NCI-H2227 treated with DMSO at 0.1 percent for 48 hours (cell line): Measurements from ENCODE around the gene COL28A1.
"Not testable (repeated sequence)": the region's sequence is repeated elsewhere in the genome, so short reads cannot be mapped to it uniquely, and the experiment has no call there.

ENCODE experiments used
- DNase-seq: peaks from one replicate; lab custom pipeline; 2025; lab: John Stamatoyannopoulos, UW

Gene COL28A1

DNA sequence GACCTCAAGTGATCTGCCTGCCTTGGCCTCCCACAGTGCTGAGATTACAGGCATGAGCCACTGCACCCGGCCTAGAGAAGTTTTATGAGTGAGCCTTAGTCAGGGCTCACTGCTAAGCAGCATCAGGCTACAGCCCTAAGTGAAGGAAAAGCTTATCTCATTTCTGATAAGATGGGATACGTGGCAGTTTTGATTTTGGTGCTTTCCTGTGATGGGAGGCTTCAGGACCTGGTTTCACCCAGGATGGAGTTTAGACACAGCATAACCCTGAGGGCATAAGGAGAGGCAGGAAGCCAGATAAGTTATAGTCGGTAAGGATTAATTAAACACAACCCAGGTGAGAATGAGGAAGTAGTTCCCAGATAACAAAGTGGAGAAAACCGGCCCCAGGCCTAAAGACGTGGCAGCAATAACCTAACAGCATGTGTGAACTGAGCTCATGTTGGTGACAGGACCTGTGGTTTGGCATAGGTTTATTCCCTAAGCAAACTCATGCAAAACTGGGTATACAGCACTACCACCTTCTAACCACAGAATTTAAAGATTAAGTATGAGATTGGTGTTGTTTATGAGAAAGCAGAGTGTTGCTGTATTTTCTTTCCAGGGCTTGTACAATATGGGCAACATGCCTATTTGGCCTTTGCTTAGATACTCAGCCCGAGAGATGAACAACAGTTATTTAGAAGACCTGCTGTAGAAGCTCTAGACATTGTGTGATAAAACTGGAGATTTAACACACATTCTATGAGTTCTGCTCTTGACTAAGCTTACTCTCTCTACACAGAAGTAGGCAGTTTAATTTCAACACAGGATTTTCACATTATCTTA is 119.4 kb downstream of the COL28A1 start:
- no peak for DNase-seq

DNA sequence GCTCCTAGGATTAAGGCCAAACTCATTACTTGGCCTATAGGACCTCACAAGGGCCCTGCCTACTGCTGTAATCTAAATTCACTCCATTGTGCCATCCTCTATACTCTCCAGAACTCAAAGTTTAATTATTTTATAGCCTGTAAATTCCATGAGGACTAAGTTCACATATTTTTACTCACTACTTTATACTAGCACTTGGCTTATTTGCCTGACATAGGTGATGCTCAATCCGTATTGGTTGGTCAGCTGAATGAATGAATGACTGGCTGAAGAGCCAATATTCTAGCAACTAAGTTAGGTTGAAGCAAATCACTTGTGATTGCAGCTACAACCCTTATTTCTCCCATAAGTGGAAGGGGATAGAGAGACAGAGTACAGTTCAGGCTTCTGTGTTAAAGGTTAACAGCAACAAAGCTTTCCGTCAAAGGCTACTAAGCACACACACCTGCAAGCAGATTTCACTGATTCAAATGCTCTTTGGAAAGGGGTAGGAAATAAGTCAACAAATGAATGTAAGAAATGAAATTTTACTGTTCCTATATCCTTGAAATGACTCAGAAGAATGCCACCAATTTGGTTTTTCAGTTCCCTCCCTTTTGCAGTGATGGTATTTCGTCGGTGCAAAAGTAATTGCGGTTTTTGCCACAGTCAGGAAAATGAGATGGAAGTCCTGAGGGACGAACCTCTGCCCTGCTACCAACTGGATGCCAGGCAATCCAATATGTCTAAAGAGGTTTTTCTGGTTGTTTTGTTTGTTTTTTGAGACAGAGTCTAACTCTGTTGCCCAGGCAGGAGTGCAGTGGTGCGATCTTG is 120.7 kb downstream of the COL28A1 start:
- no peak for DNase-seq

DNA sequence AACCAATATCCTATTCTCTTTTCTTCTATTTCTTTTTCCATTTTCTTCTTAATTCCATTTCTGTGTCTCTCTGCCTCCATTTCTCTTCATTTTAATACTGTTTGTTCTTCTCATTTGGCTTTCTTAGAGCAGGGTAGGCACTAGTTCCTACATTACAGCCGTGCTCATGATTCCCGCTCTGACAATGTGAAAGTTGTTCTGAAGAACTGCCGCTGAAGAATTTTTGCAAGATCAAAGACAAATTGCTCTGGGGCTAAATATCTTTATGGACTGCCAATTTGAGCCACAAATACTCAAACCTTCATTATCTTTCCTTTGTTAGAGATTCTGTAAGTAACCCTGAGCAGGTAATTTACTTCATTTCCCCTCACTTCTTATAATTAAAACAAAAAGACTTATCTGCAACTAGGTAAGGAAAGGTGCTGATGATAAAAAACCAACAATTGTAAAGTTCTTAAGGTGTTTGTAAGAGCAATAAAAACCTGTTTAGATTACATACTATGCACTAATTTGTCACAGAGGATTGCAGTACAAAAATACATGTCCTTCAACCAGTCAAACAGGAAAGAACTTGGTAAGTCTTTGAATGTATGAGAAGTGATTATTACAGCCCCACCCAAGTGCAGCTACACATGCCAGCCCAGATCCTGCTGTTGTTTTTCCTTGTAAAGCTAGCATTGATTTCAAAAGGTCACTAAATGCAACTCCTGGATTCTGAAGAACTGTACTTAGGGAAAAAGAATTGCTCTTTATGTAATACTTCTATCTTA is 127.5 kb downstream of the COL28A1 start:
- no peak for DNase-seq

DNA sequence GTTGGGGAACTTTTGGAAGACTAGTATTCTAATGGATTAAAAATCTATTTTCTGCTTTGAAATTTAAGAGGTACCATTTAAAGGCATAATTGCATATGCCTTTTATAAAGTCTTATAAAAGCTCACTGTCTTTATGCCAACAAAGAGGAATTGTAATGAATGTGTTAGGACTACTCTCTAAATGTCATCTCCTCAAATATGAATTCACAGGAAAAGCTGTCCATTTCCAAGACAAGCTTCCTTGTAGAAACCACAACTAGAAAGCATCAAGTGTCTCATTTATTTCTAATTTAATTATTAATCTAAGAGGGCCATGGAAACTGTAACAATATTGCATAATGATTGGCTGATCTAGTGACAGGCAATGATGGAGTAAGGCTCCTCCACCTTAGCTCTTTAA is 130.2 kb downstream of the COL28A1 start:
- no peak for DNase-seq

DNA sequence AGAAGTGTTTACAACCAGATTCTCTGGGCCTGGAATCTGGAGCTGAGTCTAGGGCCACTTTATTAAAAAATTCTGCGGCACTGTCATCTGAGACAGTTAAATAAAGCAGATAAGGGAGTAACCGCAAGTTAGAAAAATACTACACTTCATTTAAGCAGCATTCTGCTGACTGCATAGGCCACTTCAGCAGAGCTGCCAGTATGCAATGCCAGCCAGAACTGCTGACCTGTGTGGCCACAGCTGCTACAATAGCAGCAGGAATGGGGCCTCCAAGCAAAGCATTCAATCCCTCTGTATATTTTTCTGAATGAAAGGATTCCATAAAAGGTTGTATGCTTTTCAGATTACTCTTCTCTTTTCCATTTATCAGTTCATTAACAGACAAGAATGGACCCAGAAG is 136.0 kb downstream of the COL28A1 start:
- DNase-seq = no peak

DNA sequence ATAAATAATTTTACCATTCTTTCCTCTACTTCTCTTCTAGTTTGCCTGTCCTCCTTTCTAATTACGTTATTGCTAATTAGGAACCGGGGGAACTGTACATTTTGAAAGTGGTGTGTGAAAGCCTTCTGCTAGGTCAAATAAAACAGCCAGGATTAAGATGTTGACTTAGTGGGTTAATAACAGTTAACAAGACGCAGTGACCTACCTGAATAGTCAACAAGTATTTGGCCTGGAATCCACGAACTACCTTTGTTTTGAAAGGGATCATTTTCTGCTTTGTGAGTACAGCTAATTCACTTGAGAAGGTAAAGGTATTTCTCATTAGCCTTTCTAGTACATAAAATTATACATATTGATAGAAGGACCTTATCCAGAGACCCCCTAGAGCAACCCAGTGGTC is 139.9 kb downstream of the COL28A1 start:
- no peak for DNase-seq

GRCh38 chr7:7388164-7388563 is 147.5 kb downstream of the COL28A1 start:
- DNase-seq = not testable (repeated sequence)

DNA sequence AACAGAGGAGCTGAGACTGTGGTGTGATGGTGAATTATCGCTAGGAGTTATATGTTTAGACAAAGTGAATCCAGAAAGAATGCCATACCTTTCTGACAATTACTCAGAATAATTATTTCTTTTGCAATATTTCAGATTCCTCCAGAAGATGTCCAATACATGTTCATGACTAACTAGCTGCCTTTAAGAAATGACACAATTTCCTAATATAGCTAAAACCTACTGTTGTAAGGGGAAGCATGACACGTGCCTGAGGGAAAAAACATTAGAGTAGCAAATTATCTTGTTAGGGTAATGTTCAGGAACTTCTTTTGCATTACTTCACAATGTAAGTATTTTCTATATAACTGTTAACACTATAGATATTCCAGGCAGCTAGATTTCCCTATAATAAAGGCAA is 150.3 kb downstream of the COL28A1 start:
- DNase-seq = no peak

GRCh38 chr7:7384228-7384627 is 151.4 kb downstream of the COL28A1 start:
- DNase-seq = no peak

DNA sequence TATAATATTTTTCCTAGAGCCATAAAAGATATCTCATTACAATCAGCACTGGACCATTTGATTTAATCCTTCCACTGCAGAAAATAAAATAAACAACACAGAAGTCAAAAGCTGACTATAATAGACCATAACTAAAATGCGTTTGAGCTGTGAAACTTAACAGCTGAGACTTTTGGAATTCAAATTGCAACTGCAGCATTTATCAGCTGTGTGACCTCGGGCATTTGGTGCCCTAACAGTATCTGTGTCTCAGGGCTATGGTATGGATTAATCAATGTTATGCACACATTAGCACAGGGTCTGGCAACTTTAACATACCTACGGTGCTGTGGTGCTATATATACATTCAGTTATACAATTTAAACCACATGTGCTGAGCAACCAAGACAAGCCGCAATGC is 160.1 kb downstream of the COL28A1 start:
- DNase-seq = no peak

GRCh38 chr7:7370076-7370475 is 165.6 kb downstream of the COL28A1 start:
- DNase-seq = no peak

- DNase-seq = no peak
These were observed 166.5 kb downstream of the COL28A1 start for GRCh38 chr7:7369134-7369533.

GRCh38 chr7:7354674-7355073 is 181.0 kb downstream of the COL28A1 start:
- no peak for DNase-seq

DNA sequence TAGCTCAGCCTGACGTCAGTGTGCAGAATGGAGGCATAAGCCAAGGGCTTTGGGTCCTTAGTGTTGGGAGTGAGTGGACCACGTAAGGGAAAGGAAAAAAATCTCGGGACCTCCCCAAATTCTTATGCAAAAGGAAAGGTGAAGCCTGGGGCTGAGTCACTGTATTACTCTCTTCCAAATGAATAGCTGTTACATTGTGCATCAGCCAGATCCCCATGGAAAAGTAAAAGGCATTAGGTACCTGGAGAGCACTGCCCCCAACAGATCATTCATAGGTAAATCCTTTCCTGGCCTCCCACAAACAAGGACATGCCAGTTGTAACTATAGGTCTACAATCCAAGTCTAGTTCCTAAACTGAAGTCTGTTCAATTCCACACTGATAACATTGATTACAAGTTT is 182.8 kb downstream of the COL28A1 start:
- DNase-seq = no peak

- no peak for DNase-seq
These were observed 183.8 kb downstream of the COL28A1 start for GRCh38 chr7:7351832-7352231.

DNA sequence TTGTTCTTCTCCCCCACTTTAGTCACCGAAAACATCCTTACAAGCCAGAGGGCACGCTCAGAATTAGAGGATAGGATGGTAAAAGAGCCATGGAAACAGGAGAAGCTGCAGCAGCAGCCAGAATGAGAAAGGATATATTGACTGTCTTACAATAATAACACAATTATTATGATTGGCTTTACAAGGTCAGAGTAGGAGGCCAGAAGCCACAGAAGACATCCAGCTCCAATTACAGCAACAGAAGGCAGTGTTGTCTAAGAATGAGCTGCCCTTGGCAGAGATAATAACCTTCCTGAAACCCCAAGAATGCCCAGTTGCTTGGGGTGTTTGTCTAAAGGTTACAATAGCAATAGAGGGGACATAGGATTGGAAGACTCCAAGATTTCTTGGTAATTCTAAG is 184.5 kb downstream of the COL28A1 start:
- no peak for DNase-seq

- DNase-seq = no peak
These were observed 186.5 kb downstream of the COL28A1 start for GRCh38 chr7:7349156-7349555.

GRCh38 chr7:7347045-7347444 is 188.6 kb downstream of the COL28A1 start:
- DNase-seq = no peak

- DNase-seq = no peak
These were observed 191.1 kb downstream of the COL28A1 start for GRCh38 chr7:7344583-7344982.

DNA sequence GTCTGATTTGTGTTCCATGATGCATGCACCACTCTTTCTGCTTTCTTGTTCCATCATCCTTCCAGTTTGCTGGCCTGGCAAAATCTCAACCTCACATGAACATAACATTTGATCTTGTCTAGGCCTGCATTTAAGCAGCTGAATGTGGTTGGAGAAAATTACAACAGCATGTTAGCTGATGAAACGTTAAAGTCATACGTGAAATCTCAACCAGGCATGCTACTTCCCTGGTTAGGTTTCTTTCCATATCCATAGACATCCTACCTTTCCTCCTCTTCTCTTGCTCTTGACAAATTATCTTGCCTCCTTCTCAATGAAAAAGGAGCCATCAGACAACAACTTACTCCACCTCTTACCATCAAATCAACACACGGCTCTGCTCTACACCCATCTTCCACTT is 199.8 kb downstream of the COL28A1 start:
- DNase-seq = no peak

DNA sequence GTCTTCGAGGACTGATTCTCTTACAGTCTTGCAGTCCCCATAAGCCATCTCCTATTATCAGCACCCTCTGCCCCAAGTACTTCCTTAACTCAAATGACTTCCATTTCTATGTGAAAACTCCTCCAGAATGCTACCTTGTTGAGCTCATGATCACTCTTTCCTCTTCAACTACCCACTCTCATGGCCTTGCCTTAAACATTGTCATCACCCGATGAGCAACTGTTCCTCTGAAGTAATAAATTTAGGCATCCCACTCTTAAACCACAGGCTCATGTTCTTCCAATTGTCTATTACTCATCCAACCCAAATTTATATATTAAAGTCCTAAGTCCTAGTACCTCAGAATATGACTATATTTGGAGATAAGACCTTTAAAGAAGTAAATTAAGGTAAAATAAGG is 200.5 kb downstream of the COL28A1 start:
- no peak for DNase-seq

- no peak for DNase-seq
These were observed 202.1 kb downstream of the COL28A1 start for GRCh38 chr7:7333610-7334009.

DNA sequence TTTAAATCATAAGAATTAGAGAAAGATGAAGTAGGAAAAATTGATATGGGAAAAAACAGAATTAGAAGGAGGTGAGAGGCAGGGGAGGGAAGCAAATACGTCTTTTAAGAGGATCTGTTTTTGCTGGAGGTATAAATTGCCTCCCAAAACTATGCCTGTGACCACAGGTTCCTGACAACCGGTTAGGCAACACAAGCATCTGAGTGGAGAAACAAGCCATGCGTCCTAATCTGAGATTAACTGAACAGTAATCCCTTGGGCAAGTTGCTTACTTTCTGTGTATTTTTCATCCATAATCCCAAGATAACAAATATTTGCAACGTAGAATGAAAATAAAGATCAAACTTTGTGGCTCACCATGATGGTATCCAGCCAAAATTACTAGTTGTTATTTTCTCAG is 204.2 kb downstream of the COL28A1 start:
- no peak for DNase-seq
